WTC11 (cell line): Measurements from ENCODE around the gene FSD1L.

Experiments
- ATF3 ChIP-seq: sonication (generic); formaldehyde crosslinking; conservative IDR thresholded peaks from 2 replicates; pipeline ENCODE4 v1.8.1; 2022; ENCODE audit warnings: mild to moderate bottlenecking, missing genetic modification reagents
- CTCF ChIP-seq: fragments of 200-600 bp; IDR thresholded peaks from 2 replicates; pipeline ENCODE4 v1.8.0; 2022; ENCODE audit warnings: antibody characterized with exemption
- HMGA2 ChIP-seq: fragments of 250-450 bp; sonication (Bioruptor Pico); IDR thresholded peaks from 2 replicates; pipeline ENCODE4 v1.4.0; 2021; ENCODE audit warnings: mild to moderate bottlenecking, moderate library complexity
- MAX ChIP-seq: sonication (generic); formaldehyde crosslinking; IDR thresholded peaks from 2 replicates; pipeline ENCODE4 v1.8.0; 2022; ENCODE audit warnings: mild to moderate bottlenecking, missing genetic modification reagents
- SP1 ChIP-seq: sonication (generic); formaldehyde crosslinking; conservative IDR thresholded peaks from 2 replicates; pipeline ENCODE4 v1.8.1; 2022; ENCODE audit warnings: missing genetic modification reagents
- USF2 ChIP-seq: sonication (generic); formaldehyde crosslinking; IDR thresholded peaks from 2 replicates; pipeline ENCODE4 v1.8.1; 2023; ENCODE audit warnings: mild to moderate bottlenecking, missing genetic modification reagents, moderate library complexity
- ZNF219 ChIP-seq: sonication (generic); formaldehyde crosslinking; IDR thresholded peaks from 2 replicates; pipeline ENCODE4 v1.8.0; 2023; ENCODE audit warnings: missing genetic modification reagents, mild to moderate bottlenecking, borderline replicate concordance
- ZNF232 ChIP-seq: sonication (generic); formaldehyde crosslinking; IDR thresholded peaks from 2 replicates; pipeline ENCODE4 v1.8.0; 2022; ENCODE audit warnings: mild to moderate bottlenecking, missing genetic modification reagents

- TF ChIP-seq MAX (CRISPR knock-in tag), result no peak
- no peak for TF ChIP-seq CTCF
- no peak for TF ChIP-seq ZNF232 (CRISPR knock-in tag)
- TF ChIP-seq ATF3 (CRISPR knock-in tag), result no peak
- TF ChIP-seq USF2 (CRISPR knock-in tag), result no peak
- TF ChIP-seq SP1 (CRISPR knock-in tag), result no peak
- no peak for TF ChIP-seq HMGA2
- no peak for TF ChIP-seq ZNF219
Measured at GRCh38 chr9:105459336-105459735, 11.5 kb downstream of the FSD1L start.
